NCI-H2196 (cell line): ENCODE data around the gene H6PD.

ENCODE experiments used
- DNase-seq: peaks from one replicate; lab custom pipeline; 2025; ENCODE audit not compliant: unreplicated experiment; lab: John Stamatoyannopoulos, UW

The H6PD gene

GRCh38 chr1:9240914-9241820, 6.6 kb downstream of the H6PD start:
- DNase-seq, result no peak

DNA sequence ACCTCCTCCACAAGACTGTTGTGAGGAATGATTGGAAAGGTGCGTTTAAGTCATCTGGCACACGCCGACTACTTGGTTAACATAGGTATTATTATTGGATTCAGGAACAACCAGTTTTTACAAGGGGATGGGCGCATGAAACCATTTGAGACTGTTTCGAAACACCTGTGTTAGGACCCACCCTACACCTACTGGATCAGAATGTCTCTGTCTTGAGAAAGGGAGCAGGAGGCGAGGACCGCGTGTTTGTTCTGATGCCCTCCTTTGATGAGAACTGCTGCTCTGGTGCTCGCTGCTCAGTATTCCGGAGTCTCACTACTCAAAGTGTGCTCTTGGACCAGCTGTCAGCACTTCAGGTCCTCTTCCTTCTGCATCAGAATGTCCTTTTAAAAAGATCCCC, 7.3 kb downstream of the H6PD start:
- no peak for DNase-seq

- DNase-seq, result peak; percentile 17
Observed at GRCh38 chr1:9242338-9242969, 7.9 kb downstream of the H6PD start.

DNA sequence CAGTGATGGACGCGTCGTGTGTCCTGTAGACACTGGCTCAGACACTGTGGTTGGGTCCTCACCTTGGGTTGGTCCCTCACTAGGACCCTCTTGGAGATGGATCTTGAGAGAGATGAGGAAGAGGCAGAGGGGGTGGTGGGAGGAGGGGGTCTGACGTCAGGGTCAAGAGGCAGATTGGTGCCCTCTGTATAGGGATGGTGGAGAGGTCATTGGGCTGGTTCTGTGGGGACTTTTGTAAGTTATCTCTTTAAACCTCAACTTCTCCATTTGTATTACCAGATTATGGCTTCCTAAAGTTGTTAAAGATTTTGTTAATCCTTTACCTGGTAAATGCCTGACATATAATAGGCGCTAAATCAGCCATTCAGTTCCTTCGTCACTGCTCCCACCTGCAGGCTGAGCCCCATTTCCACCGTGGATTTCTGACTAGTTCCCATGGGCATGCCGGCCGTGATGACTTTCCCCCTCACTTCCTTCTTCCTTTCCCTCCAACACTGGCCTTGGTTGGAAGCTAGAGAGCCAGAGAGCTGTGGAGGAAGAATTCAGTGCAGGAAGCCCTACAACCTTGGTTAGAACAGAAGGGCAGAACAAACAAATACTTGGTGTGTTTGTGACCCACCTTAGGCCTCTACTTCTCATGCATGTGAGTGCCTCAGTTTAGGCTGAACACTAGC, 8.6 kb downstream of the H6PD start:
- no peak for DNase-seq

GRCh38 chr1:9244501-9245229, 10.1 kb downstream of the H6PD start:
- no peak for DNase-seq

- DNase-seq, result no peak
Observed at GRCh38 chr1:9245230-9245619, 10.7 kb downstream of the H6PD start.

GRCh38 chr1:9245661-9246060, 11.1 kb downstream of the H6PD start:
- DNase-seq, result no peak

GRCh38 chr1:9246215-9246614, 11.6 kb downstream of the H6PD start:
- no peak for DNase-seq

DNA sequence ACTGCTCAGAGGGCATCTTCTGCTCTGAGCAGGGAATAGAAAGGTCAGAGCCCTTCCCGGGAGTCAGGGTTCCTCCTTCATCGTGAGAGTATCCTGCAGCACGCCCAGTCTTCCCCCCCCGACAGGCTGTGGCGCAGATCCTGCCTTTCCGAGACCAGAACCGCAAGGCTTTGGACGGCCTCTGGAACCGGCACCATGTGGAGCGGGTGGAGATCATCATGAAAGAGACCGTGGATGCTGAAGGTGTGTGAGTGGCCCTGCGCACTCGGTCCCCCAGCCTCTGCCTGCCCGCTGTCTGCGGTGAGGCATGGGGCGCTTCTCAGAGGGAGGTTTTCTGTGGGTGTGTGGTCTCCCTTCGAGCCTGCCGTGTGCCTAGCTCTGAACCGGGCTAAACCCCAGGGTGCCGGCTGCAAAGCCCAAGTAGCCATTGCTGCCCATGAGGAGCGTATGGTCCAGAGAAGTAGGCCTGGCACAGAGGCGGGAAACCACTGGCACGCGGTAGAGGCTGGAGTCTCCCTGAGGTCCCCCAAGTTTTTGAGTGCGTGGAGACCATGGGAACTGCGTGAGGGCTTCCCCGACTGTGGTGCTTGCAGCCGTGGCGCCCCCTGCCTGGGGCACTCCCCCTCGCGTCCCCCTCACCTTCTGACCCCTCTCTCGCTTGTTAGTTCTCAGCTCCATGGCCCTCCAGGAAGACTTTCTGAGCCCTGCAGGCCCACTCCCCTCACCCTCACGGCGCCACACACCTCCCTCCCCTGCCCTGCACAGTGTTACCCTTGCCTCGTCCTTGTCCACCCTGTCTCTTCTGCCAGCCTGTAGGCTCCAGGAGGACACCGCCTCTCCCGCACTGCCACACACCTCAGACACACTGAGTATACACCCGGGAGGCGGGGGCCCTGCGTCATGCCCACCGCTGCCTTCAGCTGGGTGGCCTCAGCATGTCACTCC, 12.5 kb downstream of the H6PD start:
- no peak for DNase-seq

GRCh38 chr1:9247894-9248293, 13.3 kb downstream of the H6PD start:
- DNase-seq, result no peak

DNA sequence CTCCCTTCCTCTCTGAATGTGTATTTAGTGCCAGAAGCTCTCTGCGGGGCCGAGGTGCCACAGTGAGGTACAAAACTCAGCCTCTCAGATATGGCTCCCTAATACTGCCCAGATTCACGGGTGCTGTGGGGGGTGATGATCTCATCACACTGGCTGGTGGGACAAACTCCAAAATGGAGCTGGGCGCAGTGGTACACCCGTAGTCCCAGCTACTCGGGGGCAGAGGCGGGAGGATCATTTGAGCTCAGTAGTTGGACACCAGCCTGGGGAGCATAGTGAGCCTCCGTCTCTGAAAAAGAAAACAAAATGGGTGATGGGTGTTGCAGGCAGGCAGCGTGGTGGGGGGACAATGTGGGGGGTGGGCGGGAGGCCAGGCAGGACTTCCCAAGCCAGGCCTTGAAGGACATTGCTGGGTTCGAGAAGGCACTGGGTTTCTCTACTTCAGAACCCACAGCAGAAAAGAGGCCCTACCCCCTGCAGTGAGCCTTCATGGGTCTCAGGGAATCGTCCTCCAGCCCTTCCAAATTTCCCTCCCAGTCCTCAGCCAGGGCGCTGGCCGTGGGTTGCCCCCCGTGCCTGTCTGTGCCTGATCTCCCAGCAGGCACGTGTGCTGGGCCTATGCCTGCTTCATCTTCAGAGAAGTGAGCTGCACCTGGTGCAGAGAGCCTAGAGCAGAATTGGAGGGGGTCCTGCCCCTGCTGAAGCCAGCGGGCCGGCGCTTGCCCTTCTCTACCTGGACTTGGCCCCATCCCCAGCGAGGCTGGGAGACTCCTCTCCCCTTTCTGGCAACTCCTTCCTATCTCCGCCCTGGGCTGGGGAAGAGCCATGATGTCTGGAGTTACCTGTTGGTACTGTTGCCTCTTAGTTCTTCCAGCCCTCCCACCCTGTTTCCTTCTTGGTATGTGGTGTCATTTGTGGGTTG, 14.0 kb downstream of the H6PD start:
- no peak for DNase-seq

GRCh38 chr1:9249263-9249533, 14.6 kb downstream of the H6PD start:
- no peak for DNase-seq

DNA sequence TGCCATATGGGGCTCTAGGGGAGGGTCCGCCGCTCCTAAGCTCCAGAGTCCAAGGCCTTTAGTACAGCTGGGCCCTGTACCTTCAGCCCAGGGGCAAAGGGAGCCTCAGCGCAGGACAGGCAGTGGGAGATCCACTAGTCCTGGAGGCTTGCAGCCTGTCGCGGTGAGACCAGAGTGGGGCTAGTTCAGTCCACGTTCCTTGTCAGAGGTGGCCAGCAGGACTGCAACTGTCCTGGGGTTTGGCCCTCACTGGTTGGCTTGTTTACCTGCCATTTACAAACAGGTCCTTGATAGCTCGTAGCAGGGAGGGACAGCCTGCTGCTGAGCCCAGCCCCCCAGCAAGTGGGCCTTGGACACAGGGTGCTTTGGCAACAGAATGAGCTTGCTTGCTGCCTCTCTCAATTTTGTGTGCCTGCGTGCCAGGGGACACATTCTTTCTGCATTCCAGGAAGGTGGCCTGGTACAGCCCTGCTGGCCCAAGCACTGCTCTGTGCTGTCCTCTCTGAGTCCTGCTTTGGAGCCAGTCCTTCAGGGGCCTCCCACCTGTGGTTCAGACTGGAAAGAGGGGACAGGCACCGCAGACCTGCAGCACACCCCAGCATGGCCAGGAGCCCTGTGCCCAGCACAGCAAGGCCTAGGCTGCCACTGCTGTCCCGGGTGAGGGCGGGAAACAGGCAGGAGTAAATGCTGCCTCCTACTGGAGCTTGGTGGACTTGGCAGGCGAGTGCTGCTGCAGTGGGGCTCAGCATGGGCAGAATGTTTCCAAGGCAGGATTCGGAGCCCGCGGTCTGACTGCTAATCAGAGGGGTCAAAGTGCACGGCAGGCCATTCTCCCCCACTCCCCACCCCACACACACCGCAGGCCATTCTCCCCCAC, 15.2 kb downstream of the H6PD start:
- no peak for DNase-seq

- DNase-seq, result peak; percentile 38
Observed at GRCh38 chr1:9250411-9251381, 16.1 kb downstream of the H6PD start.

DNA sequence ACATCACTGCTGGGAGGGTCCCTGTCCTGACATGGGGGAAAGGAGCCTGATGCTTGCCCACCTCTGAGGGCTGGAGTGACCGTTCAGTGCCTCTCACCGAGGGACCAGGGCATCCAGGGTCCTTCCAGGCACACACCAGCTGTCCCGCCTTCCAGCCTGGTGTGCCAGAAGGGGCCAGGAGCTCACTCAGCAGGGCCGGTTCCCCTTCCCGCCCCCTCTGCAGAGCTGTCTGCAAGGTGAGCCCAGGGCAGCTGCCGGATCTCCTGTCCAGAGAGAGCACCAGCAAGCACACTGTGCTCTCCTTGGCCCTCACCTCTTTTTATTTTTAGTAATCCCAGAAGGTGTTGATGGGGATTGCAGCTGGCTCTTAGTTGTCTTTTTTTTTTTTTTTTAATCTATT, 16.9 kb downstream of the H6PD start:
- DNase-seq, result no peak

- DNase-seq, result no peak
Observed at GRCh38 chr1:9253004-9253403, 18.4 kb downstream of the H6PD start.

- DNase-seq, result no peak
Observed at GRCh38 chr1:9253453-9254105, 19.0 kb downstream of the H6PD start.
